Measurements from ENCODE around the gene OR5A1.

GRCh38 chr11:59400461-59401261 lies 35.6 kb upstream of the OR5A1 start:
- TF ChIP-seq CTCF (IDR thresholded peaks at IDR 0.05) (no peak), POLR2A (IDR thresholded peaks at IDR 0.05) (no peak), POLR2AphosphoS5 (IDR thresholded peaks at IDR 0.05; ENCODE audit: insufficient read depth in 1 of 2, low read depth in 1 of 2) (no peak)

Data from vagina (tissue), 2 donors.